GM18870 (cell line): ENCODE data around the gene STN1.

Experiments used
- ATAC-seq: cut with Tn5 transposase; IDR thresholded peaks from one replicate; pipeline ENCODE4 v1.9.1; 2021; ENCODE audit warnings: moderate library complexity; ENCODE audit not compliant: unreplicated experiment

Gene STN1

DNA sequence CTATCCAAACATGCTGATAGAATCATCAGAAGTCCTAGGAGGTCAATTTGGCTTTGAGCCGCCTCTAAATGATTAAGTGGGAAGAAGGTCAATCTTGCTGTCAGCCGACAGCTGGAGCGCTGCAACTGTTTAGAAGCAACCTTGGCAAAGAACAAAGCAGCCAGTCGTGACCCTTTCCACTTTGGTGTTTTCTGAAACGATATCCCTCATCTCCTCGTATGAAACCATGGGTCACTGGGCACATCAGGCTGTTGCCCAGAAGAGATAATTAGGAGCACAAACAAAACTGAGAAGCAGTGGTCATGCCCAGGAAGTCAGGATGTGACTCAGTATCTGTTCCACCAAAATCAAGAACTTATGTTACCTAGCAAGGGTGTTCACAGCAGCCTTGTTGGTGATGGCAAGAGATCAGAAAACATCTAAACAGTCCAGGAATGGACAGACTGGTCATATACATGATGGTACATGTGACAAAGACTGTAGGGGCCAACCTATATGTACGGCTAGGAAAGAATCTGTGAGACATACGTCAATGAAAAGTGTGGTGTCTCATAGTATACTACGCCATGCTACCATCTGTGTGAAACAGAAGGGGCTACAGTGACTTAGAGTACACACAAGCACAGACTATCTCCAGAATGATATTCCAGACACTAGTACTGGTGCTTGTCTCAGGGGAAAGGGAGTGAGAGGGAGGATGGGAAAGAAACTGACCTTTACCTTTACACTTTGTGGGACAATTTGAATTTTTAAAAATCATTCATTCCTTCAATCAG, 22.4 kb downstream of the STN1 start:
- ATAC-seq = no peak

DNA sequence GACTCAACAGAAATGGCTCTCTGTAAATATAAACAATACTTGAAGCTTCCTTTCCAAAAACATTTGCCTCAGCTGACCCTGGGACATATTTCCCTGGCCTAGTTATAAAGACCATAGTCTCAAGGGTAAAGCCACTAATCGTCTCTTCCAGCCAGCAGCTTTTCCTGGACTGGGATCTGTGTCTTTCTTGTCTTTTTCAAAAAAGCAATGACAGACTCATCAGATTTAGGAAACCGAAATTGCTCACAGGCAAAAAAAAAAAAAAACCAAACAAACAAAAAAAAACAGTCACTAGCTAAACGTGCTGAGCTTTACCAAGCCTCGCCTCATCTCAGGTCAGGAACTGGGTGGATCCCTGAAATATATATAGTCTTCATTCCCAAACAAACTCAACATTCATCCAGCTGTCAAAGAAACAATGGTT, 23.5 kb downstream of the STN1 start:
- ATAC-seq = no peak

DNA sequence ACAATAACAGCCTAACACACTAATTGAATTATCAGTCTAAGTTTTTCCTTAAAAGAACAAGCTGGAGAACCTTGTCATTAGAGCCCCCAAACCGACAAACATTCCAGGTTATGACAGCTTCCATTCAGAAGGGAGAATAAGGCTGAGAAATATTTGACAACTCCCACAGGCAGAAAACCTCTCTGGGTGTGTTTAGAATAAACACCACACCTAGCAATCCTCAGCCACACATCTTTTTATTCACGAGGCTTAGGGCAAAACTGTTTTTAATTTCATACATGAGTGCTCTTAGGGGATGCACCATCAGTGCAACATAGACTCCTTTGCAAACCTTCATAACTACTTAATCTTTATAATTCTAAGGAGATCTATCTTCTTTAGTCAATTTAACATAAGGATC, 24.2 kb downstream of the STN1 start:
- no peak for ATAC-seq

DNA sequence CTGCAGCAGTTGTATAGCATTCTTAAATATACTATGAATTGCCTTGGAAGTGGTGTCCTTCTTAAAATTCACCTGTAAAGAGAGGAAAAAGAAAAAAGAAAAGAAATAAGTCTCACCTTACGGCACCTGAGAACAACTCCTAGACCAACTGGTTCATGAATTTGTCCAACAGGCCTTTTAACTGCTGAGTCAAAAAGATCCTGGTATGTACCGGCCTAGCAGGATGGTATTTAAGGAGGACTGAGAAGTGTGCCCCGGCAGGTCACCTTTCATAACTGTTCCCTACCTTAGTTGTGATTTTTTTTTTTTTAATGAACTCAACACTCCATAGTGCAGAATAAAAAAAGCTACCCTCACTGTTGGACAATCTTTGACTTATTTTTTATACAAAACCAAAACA, 25.8 kb downstream of the STN1 start:
- ATAC-seq = no peak

DNA sequence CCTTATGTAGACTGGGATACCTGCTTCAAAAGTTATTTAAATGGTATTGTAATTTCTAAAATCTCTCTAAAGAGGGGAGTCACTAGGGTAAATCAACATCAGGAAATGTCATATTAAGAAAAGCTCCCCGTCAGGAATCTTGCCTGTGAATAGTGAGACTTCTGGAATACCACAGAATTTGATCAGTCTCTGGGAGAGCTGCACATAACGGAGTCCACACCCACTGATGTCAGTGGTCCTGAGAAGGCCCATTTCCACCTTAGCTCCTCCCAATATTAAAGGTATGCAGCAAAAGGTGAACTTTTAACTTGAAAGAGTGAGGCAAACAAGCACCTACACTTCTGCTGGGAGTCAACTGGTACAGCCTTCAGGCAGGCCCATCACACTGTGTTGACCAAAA, 27.3 kb downstream of the STN1 start:
- ATAC-seq = no peak

DNA sequence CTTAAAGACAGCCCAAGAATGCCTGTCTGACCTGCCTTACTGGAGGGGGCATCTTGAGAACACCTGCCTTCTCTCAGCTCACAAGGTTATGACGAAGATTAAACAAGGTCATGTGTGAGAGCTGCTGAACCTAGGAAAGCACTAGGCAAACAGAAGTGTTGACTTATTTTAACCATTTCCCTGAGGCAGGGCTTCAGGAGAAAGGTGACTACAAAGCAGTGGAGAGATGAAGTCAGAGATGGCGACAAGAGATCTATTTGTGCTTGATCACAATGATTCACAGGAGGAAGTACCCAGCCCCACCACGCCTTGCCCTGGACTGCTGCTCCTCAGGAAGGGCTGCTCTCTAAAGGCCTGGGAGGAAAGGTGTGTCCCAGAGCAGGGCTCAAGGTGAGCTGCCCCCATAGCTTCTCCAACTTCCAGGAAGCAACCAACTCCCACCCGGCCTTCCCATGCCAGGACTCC, 27.8 kb downstream of the STN1 start:
- no peak for ATAC-seq

DNA sequence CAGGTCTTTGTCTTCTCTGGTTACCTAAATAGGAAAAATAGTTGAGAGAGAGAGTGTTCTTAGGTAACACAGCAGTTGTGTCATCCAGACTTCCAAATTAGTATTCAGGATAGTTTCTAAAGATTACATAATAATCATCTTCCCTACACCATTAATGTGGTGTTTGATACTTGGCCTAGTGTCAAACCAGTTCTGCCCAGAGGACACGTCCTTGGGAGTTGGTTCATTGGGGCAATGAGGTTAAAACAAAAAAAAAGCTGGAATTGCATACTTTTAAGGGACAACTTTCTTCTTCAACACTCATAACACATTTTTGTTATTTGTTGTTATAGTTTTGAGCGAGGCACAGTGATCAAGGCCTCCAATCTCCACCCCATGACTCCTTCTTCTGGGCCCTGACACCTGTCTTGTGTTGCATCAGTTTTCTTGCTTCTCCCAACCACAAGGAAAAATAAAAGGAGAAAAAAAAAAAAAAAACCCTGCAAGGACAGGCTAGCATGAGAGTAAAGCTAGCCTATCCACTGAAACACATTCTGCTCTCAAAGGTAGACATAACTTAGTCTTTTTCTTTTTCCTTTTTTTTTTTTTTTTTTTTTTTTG, 28.8 kb downstream of the STN1 start:
- no peak for ATAC-seq

DNA sequence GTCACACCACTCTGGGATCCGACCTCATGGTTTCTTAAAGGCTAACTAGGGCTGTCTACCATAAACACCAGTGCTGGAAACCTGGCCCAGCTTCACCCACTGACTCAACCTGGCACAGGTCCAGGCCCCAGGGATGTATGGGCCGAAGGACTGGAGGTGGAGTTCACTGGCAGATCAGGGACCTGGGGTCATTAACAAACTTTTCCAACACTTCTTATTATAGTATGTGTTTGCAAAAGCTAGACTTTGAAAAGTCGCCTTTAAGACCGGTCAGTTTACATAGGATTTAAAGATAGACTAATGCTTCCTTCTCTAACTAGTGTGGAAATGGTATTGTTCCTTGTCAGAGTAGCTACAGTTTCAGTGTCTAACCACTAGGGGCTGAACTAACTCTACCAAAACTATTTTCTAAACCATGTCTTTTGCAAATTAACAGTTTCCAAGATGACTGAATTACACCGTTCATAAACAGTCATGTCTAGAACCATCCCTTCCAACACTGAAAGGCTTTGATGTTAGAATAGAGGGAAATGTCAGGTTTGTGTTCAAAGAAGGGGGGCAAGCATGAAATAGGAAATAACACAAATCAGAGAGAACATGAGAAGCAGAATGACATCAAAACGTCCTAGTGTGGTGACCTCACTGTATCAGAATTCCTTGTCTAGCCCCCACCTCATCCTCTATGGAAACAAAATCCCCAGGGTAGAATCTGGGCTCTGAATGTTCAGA, 29.7 kb downstream of the STN1 start:
- no peak for ATAC-seq

DNA sequence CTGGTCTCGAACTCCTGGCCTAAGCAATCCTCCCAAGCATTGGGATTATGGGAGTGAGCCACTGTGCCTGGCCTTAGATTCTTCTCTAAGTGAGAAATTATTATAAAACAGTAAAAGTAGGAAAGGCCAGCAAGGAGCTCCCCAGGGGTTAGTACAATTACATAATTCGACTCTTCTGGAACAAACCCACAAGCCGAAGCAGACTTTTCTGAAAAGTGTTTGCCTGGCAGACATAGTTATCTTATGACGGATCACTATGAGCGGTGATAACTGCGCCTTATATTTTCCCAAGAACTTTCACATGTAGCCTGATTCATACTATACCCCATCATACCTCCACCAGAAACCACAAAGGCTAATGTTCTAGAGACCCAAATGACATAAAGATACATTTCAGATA, 32.4 kb downstream of the STN1 start:
- no peak for ATAC-seq

DNA sequence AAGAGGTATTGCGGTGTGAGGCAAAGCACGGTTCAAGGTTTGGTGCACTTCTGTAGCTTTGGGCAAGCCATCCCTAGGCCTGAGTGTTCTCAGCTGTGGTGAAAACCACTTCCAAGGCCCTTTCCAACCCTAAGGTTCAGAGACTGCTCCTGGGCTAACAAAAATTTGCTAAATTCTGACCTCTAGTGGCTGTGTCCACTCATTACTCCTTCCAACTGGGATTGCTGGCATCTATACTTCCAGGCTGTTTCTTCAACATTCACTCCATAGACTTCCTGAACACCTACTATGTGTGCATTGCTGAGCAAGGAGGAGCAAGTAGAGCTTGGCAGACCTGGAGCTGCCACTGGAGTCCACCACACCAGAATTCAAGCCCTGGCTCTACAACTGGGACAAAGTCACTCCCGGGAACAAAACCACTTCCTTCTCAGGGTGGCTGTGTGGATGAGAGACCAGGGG, 33.3 kb downstream of the STN1 start:
- ATAC-seq = no peak

DNA sequence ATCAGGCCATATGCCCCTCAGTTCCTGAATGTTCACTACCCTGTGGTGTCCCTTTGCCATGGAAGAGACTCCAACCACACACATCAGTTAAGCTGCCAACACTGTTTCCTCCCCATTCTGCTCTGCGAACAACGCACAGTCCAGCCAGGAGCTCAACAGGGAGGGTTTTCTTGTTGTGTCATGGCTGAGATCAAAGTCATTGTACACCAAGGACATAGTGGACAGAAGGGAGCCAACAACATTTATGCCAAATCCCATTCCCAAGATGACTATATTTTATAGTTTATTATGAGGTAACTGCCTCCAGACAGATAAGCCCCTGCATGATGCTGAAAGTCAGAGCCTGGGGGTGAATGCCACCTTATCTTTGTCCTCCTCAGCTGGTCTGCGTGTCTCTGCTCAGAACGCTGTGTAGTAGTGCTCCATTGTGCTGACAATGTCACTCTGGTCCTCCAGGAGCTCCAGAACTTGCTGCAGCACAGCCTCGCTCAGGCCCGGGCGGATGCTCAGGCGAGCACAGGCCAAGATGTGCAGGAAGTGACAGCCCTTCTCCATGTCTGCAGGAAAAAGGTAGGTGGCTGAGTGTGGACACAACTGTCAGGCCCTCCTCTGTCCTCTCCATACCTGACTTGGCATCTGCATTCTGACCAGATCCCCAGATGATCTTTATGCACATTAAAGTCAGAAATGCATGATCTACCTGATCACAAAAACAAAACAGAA, 35.5 kb downstream of the STN1 start:
- no peak for ATAC-seq

DNA sequence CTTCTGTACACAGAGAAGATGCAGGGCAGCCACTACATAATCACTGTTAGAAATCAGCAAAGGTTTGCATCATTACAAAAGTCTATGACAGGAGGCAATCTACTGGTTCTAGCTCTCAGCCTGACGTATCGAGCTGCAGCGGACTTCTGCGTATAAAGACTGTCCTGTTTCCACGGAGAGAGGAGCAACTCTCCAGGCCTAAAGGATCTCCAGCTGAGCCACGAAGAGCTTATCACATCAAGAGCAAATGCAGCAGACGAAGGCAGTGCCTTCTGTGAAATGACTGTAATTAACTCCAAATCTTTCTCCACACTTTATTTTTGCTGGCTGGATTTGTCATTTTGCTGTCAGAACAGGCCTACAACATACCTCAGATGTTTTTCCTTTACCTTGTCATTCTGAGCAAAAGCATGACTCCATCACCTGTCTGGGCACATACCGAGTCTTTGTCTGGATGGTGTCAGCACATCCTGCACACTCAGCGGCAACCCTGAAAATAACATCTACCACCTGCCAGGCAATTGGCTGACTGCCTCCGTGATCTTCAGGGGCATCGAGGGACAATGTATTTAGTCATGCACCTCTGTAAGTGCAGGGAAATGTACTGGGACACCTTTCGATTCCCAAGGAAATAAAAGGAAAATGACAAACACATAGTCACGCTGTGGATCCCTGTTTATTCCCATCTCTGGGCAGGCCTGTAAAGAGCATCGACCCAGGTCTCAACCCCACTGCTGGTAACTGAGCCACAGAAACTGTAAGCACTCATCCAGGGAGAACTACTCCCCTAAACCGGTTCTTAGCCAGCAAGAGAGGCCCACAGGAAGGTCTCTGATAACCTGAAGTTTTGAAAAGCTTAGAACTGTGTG, 36.3 kb downstream of the STN1 start:
- ATAC-seq = no peak

DNA sequence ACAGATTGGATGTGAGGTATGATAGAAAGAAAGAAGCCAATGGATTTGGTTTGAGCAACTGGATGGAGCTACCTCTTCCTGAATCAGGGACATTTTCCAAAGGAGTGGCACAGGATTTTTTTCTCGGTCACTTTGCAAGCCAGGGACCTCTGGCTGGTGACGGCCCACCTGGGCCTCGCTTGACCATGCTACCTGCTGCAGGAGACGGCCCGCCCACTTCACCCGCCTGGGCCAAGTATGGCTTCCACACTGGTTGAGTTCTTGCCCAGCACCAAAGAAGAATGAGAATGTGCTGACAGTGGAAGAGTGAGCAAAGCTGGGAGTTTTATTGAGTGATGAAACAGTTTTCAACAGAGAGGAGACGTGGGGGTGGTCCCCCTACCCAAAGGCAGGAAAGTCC, 38.2 kb downstream of the STN1 start:
- no peak for ATAC-seq

DNA sequence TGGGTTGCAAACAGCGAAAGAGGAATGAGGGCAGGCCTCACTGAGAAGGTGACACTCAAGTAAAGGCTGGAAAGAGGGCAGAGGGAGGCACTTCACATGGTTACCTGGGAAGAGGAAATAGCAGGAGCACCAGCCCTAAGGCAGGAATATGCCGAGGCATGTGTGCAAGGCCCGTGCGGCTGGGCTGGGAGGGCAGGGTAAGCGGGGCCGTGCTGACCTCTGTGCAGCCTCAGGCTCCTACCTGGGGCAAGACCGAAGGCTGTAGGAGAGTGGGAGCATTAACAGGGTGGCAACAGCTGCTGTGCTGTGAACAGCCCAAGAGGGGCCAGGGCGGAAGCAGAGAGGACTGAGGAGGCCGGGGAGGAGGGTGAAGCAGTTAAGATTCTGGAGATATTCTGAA, 38.6 kb downstream of the STN1 start:
- ATAC-seq = no peak

DNA sequence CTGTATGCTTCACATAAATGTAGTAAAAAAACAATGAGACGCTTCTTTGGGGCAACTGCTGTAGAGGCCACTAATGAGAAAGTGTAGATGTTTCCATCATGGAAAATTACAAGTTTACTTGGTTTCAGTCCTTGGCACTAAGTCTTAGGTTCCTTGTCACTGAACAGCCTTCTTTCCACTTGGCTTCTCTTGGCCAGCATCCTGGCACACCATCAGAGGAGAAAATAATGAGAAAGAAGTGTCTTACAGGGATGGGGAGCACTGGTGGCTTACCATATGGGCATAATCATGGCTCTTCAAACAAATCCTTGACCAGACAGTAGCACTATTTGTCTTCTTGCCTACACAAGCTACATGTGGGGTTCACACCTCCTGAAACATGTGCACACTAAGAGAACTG, 40.1 kb downstream of the STN1 start:
- no peak for ATAC-seq

DNA sequence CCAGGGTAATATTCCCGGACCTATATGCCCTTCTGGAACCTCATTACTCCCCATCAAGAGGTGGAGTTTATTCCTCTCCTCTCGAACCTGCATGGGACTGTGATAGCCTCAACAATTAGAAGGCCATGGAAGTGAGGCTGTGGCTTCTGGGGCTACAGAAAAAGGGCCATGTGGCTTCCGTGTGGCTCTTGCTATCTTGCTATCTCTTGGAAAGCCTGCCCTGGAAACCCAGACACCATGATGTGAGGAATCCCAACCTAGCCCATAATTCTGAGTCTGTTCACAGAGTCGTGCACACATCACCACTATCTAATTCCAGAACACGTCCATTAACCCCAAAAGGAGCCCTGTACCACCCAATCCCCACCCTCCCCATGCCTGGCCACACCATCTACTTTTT, 41.8 kb downstream of the STN1 start:
- no peak for ATAC-seq

DNA sequence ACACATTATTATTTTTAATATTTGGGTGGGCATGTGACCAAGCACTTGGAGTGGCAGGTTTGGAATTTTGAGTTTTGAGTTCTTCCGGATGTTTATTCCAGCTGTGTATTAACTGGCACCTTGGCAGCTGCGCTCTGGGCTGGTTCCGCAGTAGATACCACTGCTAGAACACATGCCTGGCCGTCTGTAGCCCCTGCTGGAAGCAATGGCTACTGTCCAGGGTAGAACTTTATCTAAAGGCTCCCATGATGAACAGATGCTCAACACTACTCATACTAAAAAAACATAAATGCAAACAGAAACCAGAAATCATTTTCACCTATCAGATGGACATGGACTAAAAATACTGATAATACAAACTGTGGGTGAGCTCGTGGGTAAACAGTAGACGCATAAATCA, 43.3 kb downstream of the STN1 start:
- no peak for ATAC-seq

DNA sequence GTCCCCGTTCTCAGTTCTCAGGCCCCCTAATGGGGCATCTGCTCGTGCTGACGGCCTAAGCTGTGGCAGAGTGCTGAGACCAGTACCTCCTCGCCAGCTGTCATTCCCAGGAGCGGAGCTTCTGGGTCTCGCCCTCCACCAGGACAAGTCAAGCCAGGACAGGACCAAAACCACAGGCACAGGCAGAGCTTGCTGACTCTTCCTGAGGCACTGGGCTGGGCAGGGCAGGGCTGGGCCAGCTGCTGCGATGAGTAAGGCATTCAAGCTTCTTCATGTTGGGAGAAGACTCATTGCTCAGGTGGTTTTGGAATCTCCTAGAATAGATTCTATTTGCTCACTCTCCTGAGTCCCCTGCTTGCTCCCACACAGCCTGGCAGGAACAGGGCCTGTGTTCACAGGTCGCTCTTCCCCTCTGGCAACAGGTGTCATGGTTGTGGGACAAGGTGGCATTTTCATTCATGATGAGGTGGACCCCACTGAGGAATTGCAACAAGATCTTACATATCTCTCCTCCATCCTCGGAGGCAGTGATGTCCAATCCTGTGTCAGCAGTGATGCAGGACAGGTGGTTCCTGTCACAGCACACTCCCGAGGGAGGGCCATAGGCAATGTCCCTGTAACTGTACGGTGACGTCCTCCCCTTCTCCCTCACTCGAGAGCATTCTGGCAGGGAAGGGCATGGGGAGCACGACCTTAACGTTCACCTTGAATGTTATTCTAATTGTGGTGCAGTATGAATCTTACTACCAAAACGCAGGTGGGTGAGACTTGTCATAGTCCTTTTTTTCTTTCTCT, 45.6 kb downstream of the STN1 start:
- ATAC-seq = no peak

DNA sequence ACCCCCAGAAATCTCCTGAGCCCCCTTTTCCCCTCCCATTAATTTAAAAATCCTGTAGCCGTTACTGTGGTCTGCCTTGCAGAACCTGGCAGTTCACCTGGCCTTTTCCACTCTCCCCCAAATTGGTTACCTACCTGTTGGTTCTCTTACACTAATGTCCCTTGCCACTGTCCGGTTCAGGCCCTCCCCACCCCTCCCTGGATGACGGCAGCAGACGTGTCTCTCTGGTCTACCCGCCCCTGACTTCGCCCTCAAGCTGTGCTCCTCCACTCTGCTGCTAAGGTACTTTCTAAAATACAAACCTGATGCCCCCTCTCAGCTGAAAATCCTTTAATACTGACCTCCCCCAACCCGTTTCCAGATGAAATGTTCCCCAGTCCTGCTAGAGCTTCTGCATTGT, 47.0 kb downstream of the STN1 start:
- ATAC-seq = no peak

DNA sequence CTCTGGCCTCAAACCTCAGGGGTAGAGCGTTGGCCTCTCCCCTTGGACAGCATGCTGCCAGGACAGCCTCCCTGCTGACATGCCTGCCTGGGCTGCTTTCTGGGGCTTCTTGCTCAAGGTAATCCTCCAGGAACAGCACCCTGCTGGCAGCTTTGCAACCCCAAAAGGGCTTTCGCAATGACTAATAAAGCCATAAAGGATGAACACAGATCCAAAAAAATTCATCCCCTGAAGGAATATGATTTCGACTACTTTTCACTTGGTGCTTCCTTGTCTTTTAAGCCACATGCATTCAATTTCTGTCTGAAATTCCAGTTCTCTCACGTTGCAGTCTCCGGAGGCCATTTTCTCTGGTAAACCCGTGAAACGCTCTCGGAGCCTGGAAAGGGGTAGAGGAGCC, 47.5 kb downstream of the STN1 start:
- ATAC-seq = no peak
